Transverse colon (tissue), 4 donors: Measurements from ENCODE around the gene TLK2.
"Not testable (repeated sequence)": the region's sequence is repeated elsewhere in the genome, so short reads cannot be mapped to it uniquely, and the experiment has no call there.

Experiments used
- CTCF ChIP-seq, 5 experiments: fragments of 200-600 bp in 3 of 5; fragments of 450-650 bp in 2 of 5; sonication (generic) in 3 of 5; IDR thresholded peaks; 1 replicate in 2 of 5; 2 replicates in 3 of 5; pipeline ENCODE4 v1.5.1; 2016 to 2017; ENCODE audit warnings: antibody characterized with exemption in 5 of 5, inconsistent platforms in 3 of 5, mild to moderate bottlenecking in 2 of 5, moderate library complexity in 1 of 5
- POLR2A ChIP-seq: fragments of 450-650 bp; IDR thresholded peaks from one replicate; pipeline ENCODE4 v1.6.1; 2016; ENCODE audit warnings: antibody characterized with exemption, mild to moderate bottlenecking, moderate library complexity
- POLR2AphosphoS5 ChIP-seq, 3 donors: sonication (generic); formaldehyde crosslinking; IDR thresholded peaks; one replicate each; pipeline ENCODE4 v1.6.1; 2016; ENCODE audit warnings: antibody characterized with exemption in 3 of 3

- not testable (repeated sequence) for TF ChIP-seq CTCF (IDR thresholded peaks at IDR 0.05); POLR2A; POLR2AphosphoS5 (IDR thresholded peaks at IDR 0.05)
Observed at GRCh38 chr17:62478880-62479638, 434 bp downstream of the TLK2 start.
